DND-41 (cell line): Measurements from ENCODE around the gene UROC1.

Experiments used
- EZH2 ChIP-seq: IDR thresholded peaks from 3 replicates; pipeline ENCODE4 v1.6.1; 2012; ENCODE audit warnings: borderline replicate concordance, low read depth, mild to moderate bottlenecking, moderate library complexity, low read length, inconsistent platforms; ENCODE audit not compliant: severe bottlenecking
- TF ChIP-seq, protein P1 (sequence below): IDR thresholded peaks from 2 replicates; pipeline ENCODE4 v1.5.1; 2012; ENCODE audit warnings: borderline replicate concordance, low read length, moderate library complexity, mild to moderate bottlenecking; ENCODE audit not compliant: poor library complexity, severe bottlenecking; ENCODE audit errors: extremely low read depth

DNA sequence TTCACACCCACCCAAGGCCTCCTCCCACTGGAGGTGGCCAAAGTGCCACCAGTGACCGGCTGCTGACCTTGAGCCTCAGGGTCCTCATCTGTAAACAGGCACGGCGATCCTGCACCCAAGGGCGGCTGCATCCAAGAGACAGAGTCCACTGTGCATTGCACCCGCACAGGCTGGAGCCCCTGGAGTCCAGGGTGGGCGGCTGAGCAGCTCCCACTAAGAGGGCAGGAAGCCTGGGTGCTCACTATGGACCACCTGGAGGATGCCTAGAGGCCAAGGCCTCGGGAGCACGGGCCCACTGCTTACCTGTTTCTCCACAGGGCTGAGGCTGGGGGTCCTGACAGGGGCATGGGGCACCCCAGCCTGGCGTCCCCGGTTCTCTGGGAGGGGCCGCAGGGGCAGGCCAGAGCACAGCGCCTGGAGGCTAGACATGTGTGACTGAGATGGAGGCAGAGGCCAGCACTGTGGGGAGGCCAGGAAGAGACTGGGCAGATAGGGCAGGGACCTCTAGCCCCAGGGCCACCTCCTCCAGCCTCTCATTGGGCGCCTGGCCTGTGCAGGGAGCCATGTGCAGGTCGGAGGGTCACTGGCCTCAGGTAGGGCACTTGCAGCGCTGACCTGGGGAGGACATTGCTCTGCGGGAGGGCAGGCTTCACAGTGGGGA is at the start of gene UROC1:
- TF ChIP-seq, protein P1, sequence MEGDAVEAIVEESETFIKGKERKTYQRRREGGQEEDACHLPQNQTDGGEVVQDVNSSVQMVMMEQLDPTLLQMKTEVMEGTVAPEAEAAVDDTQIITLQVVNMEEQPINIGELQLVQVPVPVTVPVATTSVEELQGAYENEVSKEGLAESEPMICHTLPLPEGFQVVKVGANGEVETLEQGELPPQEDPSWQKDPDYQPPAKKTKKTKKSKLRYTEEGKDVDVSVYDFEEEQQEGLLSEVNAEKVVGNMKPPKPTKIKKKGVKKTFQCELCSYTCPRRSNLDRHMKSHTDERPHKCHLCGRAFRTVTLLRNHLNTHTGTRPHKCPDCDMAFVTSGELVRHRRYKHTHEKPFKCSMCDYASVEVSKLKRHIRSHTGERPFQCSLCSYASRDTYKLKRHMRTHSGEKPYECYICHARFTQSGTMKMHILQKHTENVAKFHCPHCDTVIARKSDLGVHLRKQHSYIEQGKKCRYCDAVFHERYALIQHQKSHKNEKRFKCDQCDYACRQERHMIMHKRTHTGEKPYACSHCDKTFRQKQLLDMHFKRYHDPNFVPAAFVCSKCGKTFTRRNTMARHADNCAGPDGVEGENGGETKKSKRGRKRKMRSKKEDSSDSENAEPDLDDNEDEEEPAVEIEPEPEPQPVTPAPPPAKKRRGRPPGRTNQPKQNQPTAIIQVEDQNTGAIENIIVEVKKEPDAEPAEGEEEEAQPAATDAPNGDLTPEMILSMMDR = no peak
- TF ChIP-seq EZH2 = no peak
